GM12878 (cell line): ENCODE data around the gene CCDC71L. TPM values are rescaled to one million over a fixed set of nuclear protein-coding genes. Genes with fewer than 3 reads are reported as not detected.

Experiments used
- ATAC-seq: fragments of 200-7000 bp; cut with Tn5 transposase; 3 replicates; pipeline ENCODE4 v1.9.1; 2020; ENCODE audit warnings: mild to moderate bottlenecking, moderate library complexity
- BruUV-seq: library from RNA; stranded (reverse); fragments of 400-500 nt; replicated peaks from 2 replicates; lab custom pipeline; 2021; lab: Mats Ljungman, UMichigan
- CTCF ChIA-PET: fragments of 300-600 bp; sonication (Branson Sonifier 250); formaldehyde crosslinking; extraction: SDS; loops from one replicate; lab custom pipeline; 2021; ENCODE audit warnings: inconsistent platforms; lab: Yijun Ruan, JAX
- POLR2A ChIA-PET: fragments of 350-600 bp; formaldehyde crosslinking; extraction: SDS; loops from one replicate; lab custom pipeline; 2021; ENCODE audit warnings: inconsistent platforms; lab: Charles Lee
- RAD21 ChIA-PET: fragments of 300-600 bp; sonication (Branson Sonifier 250); formaldehyde crosslinking; loops from one replicate; lab custom pipeline; 2023; ENCODE audit warnings: antibody characterized with exemption; ENCODE audit not compliant: unreplicated experiment; lab: Charles Lee
- SMC1A ChIA-PET: fragments of 300-600 bp; sonication (Branson Sonifier 250); formaldehyde crosslinking; loops from one replicate; lab custom pipeline; 2023; ENCODE audit not compliant: unreplicated experiment, uncharacterized antibody; lab: Charles Lee
- DNase-seq: peaks from one replicate; pipeline ENCODE4 v3.0.0-alpha.2; 2011; ENCODE audit warnings: low read depth, low spot score
- FAIRE-seq: peaks from 3 replicates; lab custom pipeline; 2011; peaks lifted over from hg19 to GRCh38; lab: Jason Lieb, UNC
- H2AFZ ChIP-seq: 2 replicates; pipeline ENCODE4 v1.6.0; 2011; ENCODE audit warnings: low read depth, low read length, control low read depth; ENCODE audit not compliant: control insufficient read depth
- H3K27ac ChIP-seq: 2 replicates; pipeline ENCODE4 v1.5.1; 2011; ENCODE audit warnings: control low read depth; ENCODE audit not compliant: control insufficient read depth, insufficient read depth
- H3K27me3 ChIP-seq, 2 experiments: replicated peaks in 1 of 2; 2 replicates each; pipeline versions ENCODE4 v1.6.0 to v1.6.1; 2011; ENCODE audit warnings: low read length in 1 of 2; ENCODE audit not compliant: control insufficient read depth in 2 of 2, insufficient read depth in 2 of 2
- H3K36me3 ChIP-seq, 2 experiments: 2 replicates each; pipeline ENCODE4 v1.5.1; 2011; ENCODE audit warnings: low read length in 1 of 2; ENCODE audit not compliant: control insufficient read depth in 2 of 2, insufficient read depth in 2 of 2
- H3K4me1 ChIP-seq: 2 replicates; pipeline ENCODE4 v1.6.1; 2011; ENCODE audit warnings: mild to moderate bottlenecking, low read length, moderate library complexity, mixed read lengths; ENCODE audit not compliant: control insufficient read depth, insufficient read depth
- H3K4me2 ChIP-seq: 2 replicates; pipeline ENCODE4 v1.6.0; 2011; ENCODE audit warnings: control low read depth; ENCODE audit not compliant: control insufficient read depth, insufficient read depth
- H3K4me3 ChIP-seq: fragments of 200-600 bp; sonication (generic); 2 replicates; pipeline ENCODE4 v1.5.1; 2016
- H3K79me2 ChIP-seq: 2 replicates; pipeline ENCODE4 v1.6.0; 2011; ENCODE audit warnings: low read length; ENCODE audit not compliant: control insufficient read depth, insufficient read depth
- H3K9ac ChIP-seq: 2 replicates; pipeline ENCODE4 v1.8.0; 2011; ENCODE audit warnings: low read length, control low read depth, mixed read lengths; ENCODE audit not compliant: control insufficient read depth, insufficient read depth
- H3K9me3 ChIP-seq: replicated peaks from 3 replicates; pipeline ENCODE4 v1.5.1; 2011; ENCODE audit warnings: mild to moderate bottlenecking, low read length; ENCODE audit not compliant: control insufficient read depth, insufficient read depth
- H4K20me1 ChIP-seq: 2 replicates; pipeline ENCODE4 v1.6.0; 2011; ENCODE audit not compliant: control insufficient read depth, insufficient read depth
- CREB1 ChIP-seq: IDR thresholded peaks from 2 replicates; pipeline ENCODE4 v1.6.1; 2012; ENCODE audit warnings: low read depth, mild to moderate bottlenecking, inconsistent platforms
- ETV6 ChIP-seq, 2 experiments: fragments of 450-650 bp in 1 of 2; IDR thresholded peaks in 1 of 2; conservative IDR thresholded peaks in 1 of 2; 2 replicates each; pipeline ENCODE4 v1.6.1; 2014; ENCODE audit warnings: antibody characterized with exemption in 1 of 2, borderline replicate concordance in 1 of 2, low read depth in 1 of 2, mild to moderate bottlenecking in 1 of 2, moderate library complexity in 1 of 2
- FOXK2 ChIP-seq: fragments of 450-650 bp; IDR thresholded peaks from 2 replicates; pipeline ENCODE4 v1.6.1; 2017; ENCODE audit warnings: mild to moderate bottlenecking, moderate library complexity
- HDAC6 ChIP-seq: fragments of 200-600 bp; sonication (generic); IDR thresholded peaks from one replicate; pipeline ENCODE4 v1.8.0; 2017; ENCODE audit warnings: antibody characterized with exemption; ENCODE audit not compliant: unreplicated experiment
- MEF2A ChIP-seq: IDR thresholded peaks from 2 replicates; pipeline ENCODE4 v1.6.1; 2011; ENCODE audit warnings: low read depth, mild to moderate bottlenecking, low read length, moderate library complexity; ENCODE audit not compliant: insufficient read depth
- NFYA ChIP-seq: IDR thresholded peaks from 2 replicates; pipeline ENCODE4 v1.6.1; 2011; ENCODE audit warnings: low read depth, mild to moderate bottlenecking, low read length, improper control_type of control experiment, borderline replicate concordance
- PAX5 ChIP-seq: IDR thresholded peaks from 2 replicates; pipeline ENCODE4 v1.6.1; 2011; ENCODE audit warnings: low read depth, low read length, borderline replicate concordance
- RELA ChIP-seq: fragments of 450-650 bp; IDR thresholded peaks from 2 replicates; pipeline ENCODE4 v1.8.0; 2014; ENCODE audit warnings: borderline replicate concordance; ENCODE audit not compliant: partially characterized antibody
- RUNX3 ChIP-seq: IDR thresholded peaks from 2 replicates; pipeline ENCODE4 v1.6.1; 2012; ENCODE audit warnings: low read length, inconsistent platforms
- ZBED1 ChIP-seq: IDR thresholded peaks from 2 replicates; pipeline ENCODE4 v1.6.1; 2016; ENCODE audit warnings: borderline replicate concordance
- WGBS: methylation state at CpG from one replicate; pipeline ENCODE4 v1.1.6; 2016; ENCODE audit warnings: low lambda C conversion rate; ENCODE audit not compliant: insufficient replicate concordance, insufficient coverage; ENCODE audit errors: missing lambda C conversion rate; 5-methylcytosine and 5-hydroxymethylcytosine counted together
- in situ Hi-C: fragments of 300-500 bp; cut with MboI; formaldehyde crosslinking; loops from 9 replicates; pipeline ENCODE4 v1.14.3; 2018; ENCODE audit warnings: mixed read lengths
- intact Hi-C: fragments of 100-400 bp; cut with micrococcal nuclease; formaldehyde crosslinking; loops from one replicate; pipeline ENCODE4 v1.14.2; 2022; ENCODE audit not compliant: unreplicated experiment
- polyA plus RNA-seq, 11 experiments: library from polyadenylated mRNA; depleted of rRNA in 4 of 11; unstranded in 6 of 11; stranded (reverse) in 5 of 11; fragments of >200 nt; fragmentation: Nextera tagmentation in 4 of 11; fragmentation: Illumina TruSeq in 1 of 11; extraction: Ambion mirVana in 4 of 11; extraction: Trizol in 1 of 11; gene quantifications; 1 replicate in 1 of 11; 2 replicates in 10 of 11; pipeline versions ENCODE4 v1.2.1 to v1.2.3, GENCODE V29; 2011 to 2016; ENCODE audit warnings: inconsistent platforms in 2 of 11, missing spikeins in 2 of 11, low read depth in 1 of 11
- total RNA-seq, 4 experiments: library from RNA; depleted of rRNA in 3 of 4; stranded (reverse); fragments of >200 nt in 3 of 4; fragmentation: Illumina TruSeq in 1 of 4; extraction: Trizol in 1 of 4; gene quantifications; 2 replicates each; pipeline versions ENCODE4 v1.2.1 to v1.2.3, GENCODE V29; 2013 to 2021

Gene CCDC71L
- total and polyA plus RNA-seq, 10 of the 15 experiments (the other 5 are each of a cell fraction or from before 2014, with no cell fraction given), result 1.1 to 20.7 (median 3.8) TPM

DNA sequence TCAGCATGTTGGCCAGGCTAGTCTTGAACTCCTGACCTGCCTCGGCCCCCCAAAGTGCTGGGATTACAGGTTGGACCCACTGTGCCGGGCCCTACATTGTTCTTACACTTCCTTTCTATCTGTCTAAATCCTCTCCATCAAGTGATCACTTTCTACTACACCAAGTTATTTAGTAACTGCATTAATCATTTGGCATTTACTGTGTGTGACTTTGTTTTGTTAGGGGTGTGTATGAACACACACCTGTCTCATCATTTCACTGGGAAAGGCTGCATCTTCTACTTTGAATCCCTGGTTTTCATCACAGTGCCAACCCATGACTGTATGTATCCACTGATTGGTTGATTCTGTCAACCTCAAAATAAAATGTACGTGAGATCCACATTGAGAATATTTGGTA lies 23.0 kb upstream of the CCDC71L start:
- no peak overlapping the region for H3K4me3 ChIP-seq
- ChIA-PET CTCF (no interaction called here), SMC1A (no interaction called here), POLR2A (no interaction called here), RAD21 (no interaction called here)
- ATAC-seq, result no peak
- DNase-seq, result no peak
- no peak for FAIRE-seq
- no peaks in the 10 kb centered on the region for H3K9me3 ChIP-seq
- intact Hi-C loops, result no loop called here
- no peaks in the 10 kb centered on the region for H3K27me3 ChIP-seq
- H3K4me2 ChIP-seq, result no peak overlapping the region
- no TSS peak for BruUV-seq
- in situ Hi-C loops, result no loop called here
- H3K36me3 ChIP-seq, result no peaks in the 10 kb centered on the region
- TF ChIP-seq HDAC6 (no peak), NFYA (no peak), ZBED1 (no peak), FOXK2 (no peak), RUNX3 (no peak), ETV6 (conservative IDR thresholded peaks at IDR 0.05 in 1 of 2, IDR thresholded peaks at IDR 0.05 in 1 of 2; ENCODE audit: borderline replicate concordance in 1 of 2, low read depth in 1 of 2) (no peak), PAX5 (no peak), CREB1 (no peak), RELA (no peak), MEF2A (no peak)
- H3K4me1 ChIP-seq, result no peaks in the 10 kb centered on the region
- no peaks in the 10 kb centered on the region for H3K79me2 ChIP-seq
- H3K27ac ChIP-seq, result no peak overlapping the region
- no peak overlapping the region for H3K9ac ChIP-seq
- WGBS, result 51% methylated on average over 3 of the region's 3 CpGs
- no peak overlapping the region for H2AFZ ChIP-seq
- no peaks in the 10 kb centered on the region for H4K20me1 ChIP-seq
